IMR-90 (cell line): ENCODE data around the gene ALDH7A1. TPM values are rescaled to one million over a fixed set of nuclear protein-coding genes. Genes with fewer than 3 reads are reported as not detected.

Experiments used
- ATAC-seq: fragments of 200-7000 bp; cut with Tn5 transposase; 2 replicates; pipeline ENCODE4 v1.9.1; 2020; ENCODE audit warnings: low read depth, mild to moderate bottlenecking, moderate library complexity
- BruUV-seq: library from RNA; stranded (reverse); fragments of 400-500 nt; replicated peaks from 2 replicates; lab custom pipeline; 2021; lab: Mats Ljungman, UMichigan
- CTCF ChIA-PET: fragments of 300-600 bp; formaldehyde crosslinking; extraction: SDS; loops from one replicate; lab custom pipeline; 2021; ENCODE audit warnings: antibody characterized with exemption; lab: Yijun Ruan, JAX
- POLR2A ChIA-PET: fragments of 300-600 bp; sonication (Branson Sonifier 250); formaldehyde crosslinking; loops from one replicate; lab custom pipeline; 2022; ENCODE audit warnings: antibody characterized with exemption; ENCODE audit not compliant: unreplicated experiment; lab: Charles Lee
- DNase-seq: peaks from one replicate; pipeline ENCODE4 v3.0.0; 2013
- H2AFZ ChIP-seq: replicated peaks from 2 replicates; pipeline ENCODE3; 2013; ENCODE audit warnings: low read length, mild to moderate bottlenecking; ENCODE audit not compliant: poor library complexity
- H2AK5ac ChIP-seq: 2 replicates; pipeline ENCODE4 v1.6.1; 2013; ENCODE audit warnings: low read depth, low read length, inconsistent platforms
- H2AK9ac ChIP-seq: replicated peaks from 2 replicates; pipeline ENCODE3; 2013; ENCODE audit warnings: mild to moderate bottlenecking, low read depth, low read length, moderate library complexity; ENCODE audit not compliant: poor library complexity
- H2BK120ac ChIP-seq: 2 replicates; pipeline ENCODE4 v1.6.1; 2013; ENCODE audit warnings: low read depth, low read length, inconsistent platforms
- H2BK15ac ChIP-seq: 3 replicates; pipeline ENCODE4 v1.6.1; 2013; ENCODE audit warnings: low read depth, low read length, inconsistent platforms
- H2BK20ac ChIP-seq: 2 replicates; pipeline ENCODE4 v1.6.1; 2013; ENCODE audit warnings: low read depth, mild to moderate bottlenecking, inconsistent platforms, low read length, moderate library complexity
- H2BK5ac ChIP-seq: 2 replicates; pipeline ENCODE4 v1.6.1; 2013; ENCODE audit warnings: mild to moderate bottlenecking, low read depth, low read length, inconsistent platforms; ENCODE audit not compliant: poor library complexity, severe bottlenecking
- H3K14ac ChIP-seq: replicated peaks from 2 replicates; pipeline ENCODE4 v1.6.1; 2013; ENCODE audit warnings: low read depth, low read length, inconsistent platforms
- H3K18ac ChIP-seq: 2 replicates; pipeline ENCODE4 v1.6.1; 2013; ENCODE audit warnings: low read depth, low read length, control low read depth
- H3K23ac ChIP-seq: 2 replicates; pipeline ENCODE4 v1.6.1; 2013; ENCODE audit warnings: low read depth, low read length, inconsistent platforms
- H3K27ac ChIP-seq: 2 replicates; pipeline ENCODE4 v1.5.1; 2013; ENCODE audit warnings: mild to moderate bottlenecking, control low read depth, low read length; ENCODE audit not compliant: insufficient read depth
- H3K27me3 ChIP-seq: 2 replicates; pipeline ENCODE4 v1.6.1; 2013; ENCODE audit warnings: low read length; ENCODE audit not compliant: control insufficient read depth, insufficient read depth
- H3K36me3 ChIP-seq: 2 replicates; pipeline ENCODE4 v1.6.1; 2013; ENCODE audit warnings: low read length, mixed read lengths; ENCODE audit not compliant: control insufficient read depth, insufficient read depth
- H3K4ac ChIP-seq: 2 replicates; pipeline ENCODE4 v1.6.1; 2013; ENCODE audit warnings: low read depth, low read length, inconsistent platforms
- H3K4me1 ChIP-seq: 2 replicates; pipeline ENCODE4 v1.6.1; 2013; ENCODE audit warnings: low read length, mixed read lengths; ENCODE audit not compliant: control insufficient read depth, insufficient read depth
- H3K4me2 ChIP-seq: 2 replicates; pipeline ENCODE4 v1.6.1; 2013; ENCODE audit warnings: low read depth, mild to moderate bottlenecking, control low read depth, low read length, moderate library complexity
- H3K4me3 ChIP-seq: 2 replicates; pipeline ENCODE4 v1.5.1; 2013; ENCODE audit warnings: low read depth, mild to moderate bottlenecking, control low read depth, low read length, moderate library complexity; ENCODE audit not compliant: insufficient read depth
- H3K56ac ChIP-seq: 2 replicates; pipeline ENCODE4 v1.6.1; 2013; ENCODE audit warnings: low read length, inconsistent platforms; ENCODE audit not compliant: insufficient read depth; ENCODE audit errors: extremely low read depth
- H3K79me1 ChIP-seq, 2 experiments: 2 replicates each; pipeline ENCODE4 v1.6.1; 2013; ENCODE audit warnings: low read length in 2 of 2, inconsistent platforms in 1 of 2, low read depth in 1 of 2
- H3K9ac ChIP-seq: 2 replicates; pipeline ENCODE4 v1.6.1; 2013; ENCODE audit warnings: low read depth, low read length, control low read depth
- H3K9me1 ChIP-seq: 2 replicates; pipeline ENCODE4 v1.6.1; 2013; ENCODE audit warnings: low read length, inconsistent platforms; ENCODE audit not compliant: insufficient read depth
- H3K9me3 ChIP-seq: 2 replicates; pipeline ENCODE4 v1.6.1; 2013; ENCODE audit warnings: low read length; ENCODE audit not compliant: control insufficient read depth, insufficient read depth
- H4K20me1 ChIP-seq: 2 replicates; pipeline ENCODE4 v1.6.1; 2013; ENCODE audit warnings: low read length, inconsistent platforms; ENCODE audit not compliant: insufficient read depth
- H4K5ac ChIP-seq: 2 replicates; pipeline ENCODE4 v1.6.1; 2013; ENCODE audit warnings: mild to moderate bottlenecking, low read depth, low read length, control low read depth
- H4K8ac ChIP-seq, 2 experiments: 2 replicates each; pipeline ENCODE4 v1.6.1; 2013; ENCODE audit warnings: low read depth in 2 of 2, low read length in 2 of 2, control low read depth in 1 of 2, inconsistent platforms in 1 of 2
- H4K91ac ChIP-seq: 2 replicates; pipeline ENCODE4 v1.6.1; 2013; ENCODE audit warnings: low read depth, low read length, inconsistent platforms; ENCODE audit not compliant: insufficient read depth
- BHLHE40 ChIP-seq: fragments of 150-350 bp; IDR thresholded peaks from 2 replicates; pipeline ENCODE4 v1.6.1; 2016; ENCODE audit warnings: mild to moderate bottlenecking, low read depth, low read length
- CEBPB ChIP-seq: IDR thresholded peaks from 2 replicates; pipeline ENCODE4 v1.6.1; 2012; ENCODE audit warnings: low read depth, low read length, improper control_type of control experiment
- CHD1 ChIP-seq: IDR thresholded peaks from 2 replicates; pipeline ENCODE4 v1.6.1; 2012; ENCODE audit warnings: low read depth, low read length, improper control_type of control experiment
- FOS ChIP-seq: fragments of 150-350 bp; IDR thresholded peaks from 2 replicates; pipeline ENCODE4 v1.6.1; 2016; ENCODE audit warnings: low read depth, low read length
- MAFK ChIP-seq: IDR thresholded peaks from 2 replicates; pipeline ENCODE4 v1.6.1; 2012; ENCODE audit warnings: low read depth, low read length, improper control_type of control experiment
- MAZ ChIP-seq: IDR thresholded peaks from 2 replicates; pipeline ENCODE4 v1.6.1; 2012; ENCODE audit warnings: low read depth, mild to moderate bottlenecking, low read length, improper control_type of control experiment, moderate library complexity, borderline replicate concordance
- MXI1 ChIP-seq: IDR thresholded peaks from 2 replicates; pipeline ENCODE4 v1.6.1; 2012; ENCODE audit warnings: low read depth, mild to moderate bottlenecking, low read length, moderate library complexity, borderline replicate concordance
- NFE2L2 ChIP-seq: fragments of 150-350 bp; IDR thresholded peaks from 2 replicates; pipeline ENCODE4 v1.6.1; 2016; ENCODE audit warnings: low read depth, mild to moderate bottlenecking, low read length
- POLR2A ChIP-seq: IDR thresholded peaks from 2 replicates; pipeline ENCODE4 v1.6.1; 2012; ENCODE audit warnings: mild to moderate bottlenecking, low read depth, low read length
- RAD21 ChIP-seq: IDR thresholded peaks from 2 replicates; pipeline ENCODE4 v1.6.1; 2012; ENCODE audit warnings: low read length, improper control_type of control experiment
- RCOR1 ChIP-seq: IDR thresholded peaks from 2 replicates; pipeline ENCODE4 v1.6.1; 2012; ENCODE audit warnings: mild to moderate bottlenecking, low read length, improper control_type of control experiment; ENCODE audit not compliant: insufficient replicate concordance
- RFX5 ChIP-seq: IDR thresholded peaks from 2 replicates; pipeline ENCODE4 v1.8.0; 2012; ENCODE audit warnings: low read depth, mild to moderate bottlenecking, low read length, moderate library complexity
- SMC3 ChIP-seq: fragments of 150-350 bp; IDR thresholded peaks from 2 replicates; pipeline ENCODE4 v1.6.1; 2016; ENCODE audit warnings: low read depth, mild to moderate bottlenecking, antibody characterized with exemption, low read length, moderate library complexity
- WGBS, 2 experiments: methylation state at CpG; one replicate each; pipeline versions ENCODE4 v1.1.5 to v1.1.7; 2013; ENCODE audit warnings: missing lambda C conversion rate in 2 of 2; ENCODE audit not compliant: insufficient read length in 1 of 2; ENCODE audit errors: extremely low coverage in 2 of 2; 5-methylcytosine and 5-hydroxymethylcytosine counted together
- dilution Hi-C: fragments of 300-500 bp; cut with HindIII; formaldehyde crosslinking; loops from one replicate; pipeline ENCODE4 v1.14.3; 2018; ENCODE audit warnings: low sequenced_read_pairs; ENCODE audit not compliant: unreplicated experiment
- in situ Hi-C: fragments of 300-500 bp; cut with MboI; formaldehyde crosslinking; loops from 3 replicates; pipeline ENCODE4 v1.14.3; 2019; ENCODE audit warnings: low sequenced_read_pairs, inconsistent platforms, mixed read lengths
- intact Hi-C: fragments of 100-400 bp; cut with micrococcal nuclease; formaldehyde crosslinking; loops from 2 replicates; pipeline ENCODE4 v1.10.0; 2022
- polyA plus RNA-seq, 3 experiments: library from polyadenylated mRNA; depleted of rRNA; stranded (reverse); fragments of >200 nt; gene quantifications; 2 replicates each; pipeline ENCODE4 v1.2.3, GENCODE V29; 2012; ENCODE audit warnings: low replicate concordance in 1 of 3
- total RNA-seq: library from RNA; depleted of rRNA; stranded (reverse); fragments of >200 nt; gene quantifications from 2 replicates; pipeline ENCODE4 v1.2.3, GENCODE V29; 2012
- TF ChIP-seq, protein P1 (sequence below): conservative IDR thresholded peaks from 2 replicates; pipeline ENCODE4 v1.5.1; 2012; ENCODE audit warnings: mild to moderate bottlenecking, low read depth, low read length, improper control_type of control experiment
- TF ChIP-seq, protein P2 (sequence below): fragments of 150-350 bp; IDR thresholded peaks from 2 replicates; pipeline ENCODE4 v1.6.1; 2017; ENCODE audit warnings: mild to moderate bottlenecking, antibody characterized with exemption, low read length, low read depth
- TF ChIP-seq, protein P3 (sequence below): fragments of 150-350 bp; IDR thresholded peaks from 2 replicates; pipeline ENCODE4 v1.6.1; 2016; ENCODE audit warnings: low read depth, mild to moderate bottlenecking, low read length, moderate library complexity, borderline replicate concordance

ALDH7A1 gene
- total and polyA plus RNA-seq, 2 of the 4 experiments (the other 2 are of a cell fraction): 40.9 to 62.2 TPM

DNA sequence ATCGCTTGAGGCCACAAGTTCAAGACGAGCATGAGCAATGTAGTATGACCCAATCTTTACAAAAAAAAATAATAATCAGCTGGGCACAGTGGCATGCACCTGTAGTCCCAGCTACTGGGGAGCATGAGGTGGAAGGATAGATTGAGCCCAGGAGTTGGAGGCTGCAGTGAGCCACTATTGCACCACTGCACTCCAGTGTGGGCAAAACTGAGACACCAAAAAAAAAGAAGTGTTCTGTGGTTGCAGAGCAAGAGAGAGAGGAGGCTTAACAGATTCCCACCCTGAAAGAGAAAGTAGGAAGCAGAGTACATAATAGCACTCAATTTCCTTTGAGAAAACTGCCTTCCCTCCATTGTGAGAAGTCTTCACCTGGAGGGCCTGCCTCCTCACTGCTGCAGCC, 52.6 kb downstream of the ALDH7A1 start:
- no CpG with 5 or more reads among the region's 2 CpGs for WGBS, 2 experiments
- Histone ChIP-seq H3K9ac (no peak overlapping the region), H3K4me1 (peaks cover 2% of the 10 kb centered on the region; the same call in 1 of the 2 replicates), H2BK20ac (no peak overlapping the region), H3K27me3 (no peaks in the 10 kb centered on the region), H2AFZ (no peak overlapping the region), H3K14ac (no peak overlapping the region), H3K27ac (no peak overlapping the region), H3K4ac (no peak overlapping the region), H4K5ac (no peak overlapping the region), H4K20me1 (no peaks in the 10 kb centered on the region), H2AK9ac (no peak overlapping the region), H2AK5ac (no peak overlapping the region), H2BK5ac (no peak overlapping the region), H2BK15ac (no peak overlapping the region), H3K9me1 (peaks cover under 1% of the 10 kb centered on the region; the same call in 1 of the 2 replicates), H2BK120ac (no peak overlapping the region), H3K56ac (no peak overlapping the region), H3K9me3 (no peaks in the 10 kb centered on the region), H3K18ac (no peak overlapping the region), H3K36me3 (peaks cover 8% of the 10 kb centered on the region; the same call in 1 of the 2 replicates), H4K91ac (no peak overlapping the region), H3K79me1 (0 out of 4 replicates have a peak, but pooled peaks cover 0 to 3% of the 10 kb centered on the region in 2 experiments), H4K8ac (no peak overlapping the region), H3K4me3 (no peak overlapping the region), H3K4me2 (no peak overlapping the region), H3K23ac (no peak overlapping the region)
- no TSS peak for BruUV-seq
- CTCF ChIA-PET: interaction anchor here (0.7 kb wide), 1 partner anchor 449 kb away, joined by 4 read pairs; no protein-coding TSS in a partner anchor
- ATAC-seq (no peak), DNase-seq (no peak)
- intact Hi-C loops: loop anchor here (5.0 kb wide), 1 partner anchor 260 kb away; no protein-coding TSS in a partner anchor
- POLR2A ChIA-PET: no interaction called here
- dilution Hi-C loops: loop anchor here (10.0 kb wide), 1 partner anchor 198 kb away; no protein-coding TSS in a partner anchor
- in situ Hi-C loops: no loop called here
- TF ChIP-seq SMC3: no peak
- TF ChIP-seq CHD1: no peak
- TF ChIP-seq, protein P1, sequence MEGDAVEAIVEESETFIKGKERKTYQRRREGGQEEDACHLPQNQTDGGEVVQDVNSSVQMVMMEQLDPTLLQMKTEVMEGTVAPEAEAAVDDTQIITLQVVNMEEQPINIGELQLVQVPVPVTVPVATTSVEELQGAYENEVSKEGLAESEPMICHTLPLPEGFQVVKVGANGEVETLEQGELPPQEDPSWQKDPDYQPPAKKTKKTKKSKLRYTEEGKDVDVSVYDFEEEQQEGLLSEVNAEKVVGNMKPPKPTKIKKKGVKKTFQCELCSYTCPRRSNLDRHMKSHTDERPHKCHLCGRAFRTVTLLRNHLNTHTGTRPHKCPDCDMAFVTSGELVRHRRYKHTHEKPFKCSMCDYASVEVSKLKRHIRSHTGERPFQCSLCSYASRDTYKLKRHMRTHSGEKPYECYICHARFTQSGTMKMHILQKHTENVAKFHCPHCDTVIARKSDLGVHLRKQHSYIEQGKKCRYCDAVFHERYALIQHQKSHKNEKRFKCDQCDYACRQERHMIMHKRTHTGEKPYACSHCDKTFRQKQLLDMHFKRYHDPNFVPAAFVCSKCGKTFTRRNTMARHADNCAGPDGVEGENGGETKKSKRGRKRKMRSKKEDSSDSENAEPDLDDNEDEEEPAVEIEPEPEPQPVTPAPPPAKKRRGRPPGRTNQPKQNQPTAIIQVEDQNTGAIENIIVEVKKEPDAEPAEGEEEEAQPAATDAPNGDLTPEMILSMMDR: no peak
- no peak for TF ChIP-seq RAD21
- TF ChIP-seq MXI1: no peak
- no peak for TF ChIP-seq FOS
- TF ChIP-seq, protein P2, sequence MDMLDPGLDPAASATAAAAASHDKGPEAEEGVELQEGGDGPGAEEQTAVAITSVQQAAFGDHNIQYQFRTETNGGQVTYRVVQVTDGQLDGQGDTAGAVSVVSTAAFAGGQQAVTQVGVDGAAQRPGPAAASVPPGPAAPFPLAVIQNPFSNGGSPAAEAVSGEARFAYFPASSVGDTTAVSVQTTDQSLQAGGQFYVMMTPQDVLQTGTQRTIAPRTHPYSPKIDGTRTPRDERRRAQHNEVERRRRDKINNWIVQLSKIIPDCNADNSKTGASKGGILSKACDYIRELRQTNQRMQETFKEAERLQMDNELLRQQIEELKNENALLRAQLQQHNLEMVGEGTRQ: no peak
- TF ChIP-seq, protein P3, sequence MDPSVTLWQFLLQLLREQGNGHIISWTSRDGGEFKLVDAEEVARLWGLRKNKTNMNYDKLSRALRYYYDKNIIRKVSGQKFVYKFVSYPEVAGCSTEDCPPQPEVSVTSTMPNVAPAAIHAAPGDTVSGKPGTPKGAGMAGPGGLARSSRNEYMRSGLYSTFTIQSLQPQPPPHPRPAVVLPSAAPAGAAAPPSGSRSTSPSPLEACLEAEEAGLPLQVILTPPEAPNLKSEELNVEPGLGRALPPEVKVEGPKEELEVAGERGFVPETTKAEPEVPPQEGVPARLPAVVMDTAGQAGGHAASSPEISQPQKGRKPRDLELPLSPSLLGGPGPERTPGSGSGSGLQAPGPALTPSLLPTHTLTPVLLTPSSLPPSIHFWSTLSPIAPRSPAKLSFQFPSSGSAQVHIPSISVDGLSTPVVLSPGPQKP: no peak
- no peak for TF ChIP-seq POLR2A
- TF ChIP-seq NFE2L2: no peak
- TF ChIP-seq BHLHE40: no peak
- TF ChIP-seq RFX5: no peak
- no peak for TF ChIP-seq CEBPB
- TF ChIP-seq RCOR1: no peak
- no peak for TF ChIP-seq MAFK
- no peak for TF ChIP-seq MAZ
